ENCODE results near the gene MAST1.
A peak's percentile ranks its signal among the peaks of the same experiment; 100 is the strongest.
"Not testable (repeated sequence)": the region's sequence is repeated elsewhere in the genome, so short reads cannot be mapped to it uniquely, and the experiment has no call there.

The MAST1 gene

DNA sequence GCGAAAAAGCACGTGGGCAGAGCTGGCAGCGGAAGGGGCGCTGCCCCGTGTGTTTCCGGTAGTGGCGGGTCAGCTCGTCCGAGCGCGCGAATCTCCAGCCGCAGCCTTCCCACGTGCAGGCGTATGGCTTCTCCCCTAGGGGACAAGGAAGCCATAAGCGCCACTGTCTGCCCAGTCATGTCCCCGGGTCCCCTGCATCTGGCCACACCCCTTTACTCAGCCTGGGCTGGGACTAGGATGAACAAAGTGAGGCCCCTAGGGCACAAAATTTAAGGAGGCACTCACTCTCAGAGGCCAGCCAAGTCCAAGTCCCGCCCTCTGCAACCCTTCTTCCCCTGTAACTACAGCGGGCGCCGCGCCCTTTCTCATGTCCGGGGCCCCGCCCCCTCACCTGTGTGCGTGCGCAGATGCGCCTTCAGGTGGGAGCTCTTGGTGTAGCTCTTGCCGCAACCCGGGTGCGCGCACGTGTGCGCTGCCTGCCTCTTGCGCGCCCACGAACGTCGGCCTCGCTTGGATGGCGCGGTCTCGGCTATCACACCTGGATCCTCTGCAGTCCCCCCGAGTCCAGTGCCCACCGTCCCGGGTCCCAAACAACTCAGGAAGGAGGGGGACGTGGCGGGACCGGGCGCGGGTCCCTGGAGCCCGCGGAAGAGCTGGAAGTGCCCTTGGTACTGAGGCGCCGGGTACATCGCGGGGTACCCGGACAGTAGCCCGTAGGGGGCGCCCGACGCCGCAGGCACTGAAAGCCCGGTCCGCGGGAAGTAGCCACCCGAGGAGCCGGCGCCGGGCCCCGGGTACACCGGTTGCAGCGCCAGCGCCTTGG lies 46.8 kb downstream of the MAST1 start:
- H3K4me1 Mint-ChIP-seq: peaks cover 34% of the 10 kb centered on the region
- ATAC-seq (peak; percentile 73), DNase-seq (peak; percentile 91)
- H3K27me3 Mint-ChIP-seq: no peaks in the 10 kb centered on the region
- no peaks in the 10 kb centered on the region for H3K36me3 Mint-ChIP-seq (ENCODE audit: low read depth)
- H3K4me3 Mint-ChIP-seq: peak overlapping the region; percentile 82
- peak overlapping the region; percentile 82 for H3K27ac Mint-ChIP-seq
- H3K9me3 Mint-ChIP-seq: peaks cover 6% of the 10 kb centered on the region

DNA sequence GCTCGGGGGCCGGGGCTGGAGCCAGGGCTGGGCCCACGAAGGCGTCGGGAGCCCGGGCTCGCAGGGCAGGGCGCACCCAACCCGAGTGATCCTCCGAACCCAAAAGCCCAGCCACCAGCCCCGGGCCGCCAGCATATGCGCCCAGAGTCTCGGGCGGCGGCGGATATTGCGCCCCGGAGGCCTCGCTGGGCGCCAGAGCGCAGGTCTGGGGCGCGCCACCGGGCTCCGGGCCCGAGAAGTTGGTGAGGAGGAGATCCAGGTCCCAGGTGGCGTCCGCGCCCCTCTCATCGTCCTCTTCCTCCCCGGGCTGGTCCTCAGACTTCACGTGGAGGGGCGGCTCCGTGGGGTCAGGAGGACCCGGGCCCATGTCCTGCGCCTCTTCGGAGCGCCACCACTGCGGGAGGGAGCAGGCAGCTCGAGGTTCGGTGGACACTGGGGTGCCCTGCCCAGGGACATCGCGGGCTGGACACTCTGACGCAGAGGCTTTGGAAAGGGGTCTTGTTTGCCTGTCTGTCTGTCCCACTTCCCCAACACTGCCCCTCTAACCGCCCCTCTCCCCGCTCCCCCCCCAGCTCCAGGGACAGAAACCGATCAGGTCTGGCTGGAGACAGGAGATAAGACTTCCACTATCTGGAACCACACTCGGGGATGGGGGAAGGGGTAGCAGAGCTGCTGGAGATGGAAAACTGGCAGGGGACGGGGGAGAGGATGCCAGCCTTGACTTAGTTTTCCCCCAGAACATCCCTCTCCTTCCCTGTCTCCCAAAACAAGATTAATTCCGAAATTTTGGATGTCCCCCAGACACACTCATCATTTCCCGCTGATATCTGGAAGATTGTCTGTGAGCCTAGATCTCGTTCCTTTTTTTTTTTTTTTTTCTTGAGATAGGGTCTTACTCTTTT lies 47.7 kb downstream of the MAST1 start:
- DNase-seq (no peak), ATAC-seq (no peak)
- H3K4me3 Mint-ChIP-seq: peak overlapping the region; percentile 63
- peaks cover 35% of the 10 kb centered on the region for H3K4me1 Mint-ChIP-seq
- peaks cover under 1% of the 10 kb centered on the region for H3K36me3 Mint-ChIP-seq (ENCODE audit: low read depth)
- H3K9me3 Mint-ChIP-seq: peaks cover 6% of the 10 kb centered on the region
- peak overlapping the region; percentile 16 for H3K27ac Mint-ChIP-seq
- no peaks in the 10 kb centered on the region for H3K27me3 Mint-ChIP-seq

DNA sequence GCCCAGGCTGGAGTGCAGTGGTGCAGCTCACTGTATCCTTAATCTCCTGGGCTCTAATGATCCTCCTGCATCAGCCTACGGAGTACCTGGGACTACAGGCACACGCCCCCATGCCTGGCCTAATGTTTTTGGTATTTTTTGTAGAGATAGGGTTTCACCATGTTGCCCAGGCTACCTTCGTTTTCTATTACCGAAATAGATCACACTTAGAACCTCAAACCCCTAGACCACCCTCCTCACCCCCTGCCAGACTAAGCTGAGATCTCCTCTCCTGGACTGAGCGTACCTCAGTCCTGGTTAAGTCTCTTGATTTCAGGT lies 48.3 kb downstream of the MAST1 start:
- Mint-ChIP-seq H3K36me3 (ENCODE audit: low read depth) (peaks cover 3% of the 10 kb centered on the region), H3K9me3 (peaks cover 6% of the 10 kb centered on the region), H3K27me3 (no peaks in the 10 kb centered on the region), H3K27ac (peak overlapping the region; percentile 16), H3K4me3 (peak overlapping the region; percentile 63), H3K4me1 (peaks cover 37% of the 10 kb centered on the region)
- DNase-seq (no peak), ATAC-seq (no peak)

DNA sequence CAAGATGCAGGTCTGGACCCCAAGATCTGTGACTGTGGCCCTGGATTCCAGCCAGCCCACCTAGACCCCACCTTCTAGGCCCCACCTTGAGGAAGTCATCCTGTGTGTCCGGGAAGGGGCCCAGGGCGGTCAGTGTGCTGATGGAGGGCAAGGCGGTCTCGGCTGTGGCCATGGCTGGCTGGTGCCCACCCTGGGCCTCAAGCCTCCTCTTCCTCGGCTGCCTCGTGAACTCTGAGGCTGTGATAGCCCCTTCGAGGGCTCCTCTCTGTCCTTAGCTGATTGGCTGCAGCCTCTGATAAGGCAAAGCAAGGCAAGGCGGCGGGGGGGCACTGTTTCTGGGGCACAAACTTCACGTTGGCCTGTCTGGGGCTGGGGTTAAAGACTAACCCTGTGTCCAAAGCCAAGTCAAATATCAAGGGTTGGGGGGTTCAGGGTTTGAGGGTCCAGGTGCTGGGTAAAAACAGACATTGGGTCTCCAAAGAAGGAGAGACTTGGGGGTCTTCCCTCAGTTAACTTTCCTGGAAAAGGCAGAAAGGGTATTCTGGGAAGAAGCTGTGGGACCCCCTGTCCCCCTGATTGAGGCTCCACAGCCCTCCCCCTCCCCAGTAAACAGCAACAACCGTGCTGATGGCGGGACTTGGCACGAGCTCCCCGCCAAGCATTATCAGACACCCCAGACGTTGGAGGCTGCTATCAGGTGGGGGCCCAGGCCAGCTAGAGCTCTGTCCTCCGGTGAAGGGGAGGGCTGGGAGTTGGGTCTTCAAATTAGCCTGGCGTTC lies 48.8 kb downstream of the MAST1 start, which contains the start of gene KLF1:
Gene KLF1 (minus strand): TSS at position 233 of the 779 bp plus-strand sequence. CDS start 61 bp downstream, at position 172.
- H3K36me3 Mint-ChIP-seq (ENCODE audit: low read depth): peaks cover 3% of the 10 kb centered on the region
- H3K4me1 Mint-ChIP-seq: peaks cover 41% of the 10 kb centered on the region
- H3K9me3 Mint-ChIP-seq: peaks cover 6% of the 10 kb centered on the region
- no peak for ATAC-seq
- no peaks in the 10 kb centered on the region for H3K27me3 Mint-ChIP-seq
- H3K4me3 Mint-ChIP-seq: peak within 1 kb of the TSS; percentile 63
- peak within 1 kb of the TSS; percentile 16 for H3K27ac Mint-ChIP-seq
- no peak for DNase-seq

DNA sequence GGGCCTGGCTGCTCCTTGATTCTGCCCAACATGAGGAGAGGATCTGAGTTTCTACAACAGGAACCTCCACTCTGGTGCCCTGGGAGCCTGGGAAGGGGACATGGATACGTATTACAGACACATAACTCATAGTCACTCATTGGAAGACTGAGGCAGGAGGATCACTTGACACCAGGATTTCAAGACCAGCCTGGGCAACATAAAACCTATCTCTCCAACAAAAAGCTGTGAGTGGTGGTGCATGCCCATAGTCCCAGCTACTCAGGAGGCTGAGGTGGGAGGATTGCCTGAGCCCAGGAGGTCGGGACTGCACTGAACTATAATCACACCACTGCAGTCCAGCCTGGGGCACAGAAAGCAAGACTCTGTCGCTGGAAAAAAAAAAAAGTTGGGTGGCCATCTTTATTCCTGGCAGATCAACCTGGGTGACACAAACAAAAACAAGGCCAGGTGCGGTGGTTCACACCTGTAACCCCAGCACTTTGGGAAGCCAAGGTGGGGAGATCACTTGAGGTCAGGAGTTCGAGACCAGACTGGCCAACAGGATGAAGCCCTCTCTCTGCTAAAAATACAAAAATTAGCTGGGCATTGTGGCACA lies 49.8 kb downstream of the MAST1 start:
- peaks cover 3% of the 10 kb centered on the region for H3K36me3 Mint-ChIP-seq (ENCODE audit: low read depth)
- no peaks in the 10 kb centered on the region for H3K27me3 Mint-ChIP-seq
- H3K9me3 Mint-ChIP-seq: peaks cover 6% of the 10 kb centered on the region
- H3K4me3 Mint-ChIP-seq: no peak overlapping the region
- no peak overlapping the region for H3K27ac Mint-ChIP-seq
- DNase-seq (no peak), ATAC-seq (no peak)
- H3K4me1 Mint-ChIP-seq: peaks cover 39% of the 10 kb centered on the region

DNA sequence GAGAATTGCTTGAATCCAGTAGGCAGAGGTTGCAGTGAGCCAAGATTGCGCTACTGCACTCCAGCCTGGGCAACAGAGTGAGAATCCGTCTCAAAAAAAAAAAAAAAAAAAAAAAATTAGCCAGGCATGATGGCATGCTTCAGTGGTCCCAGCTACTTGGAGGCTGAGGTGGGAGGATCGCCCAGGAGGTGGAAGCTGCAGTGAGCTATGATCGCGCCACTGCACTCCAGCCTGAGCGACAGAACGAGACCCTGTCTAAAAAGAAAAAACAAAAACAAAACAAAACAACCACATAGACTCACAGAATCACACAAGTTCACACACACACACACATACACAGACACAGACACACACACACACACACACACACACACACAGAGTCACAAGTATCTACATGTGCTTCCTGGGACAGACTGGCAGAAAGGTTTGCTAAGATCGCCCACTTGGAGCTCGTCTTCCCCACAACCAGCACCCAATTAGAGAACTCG lies 52.0 kb downstream of the MAST1 start:
- Mint-ChIP-seq H3K27ac (peak overlapping the region; percentile 91), H3K4me3 (peak overlapping the region; percentile 99), H3K4me1 (peaks cover 27% of the 10 kb centered on the region)
- not testable (repeated sequence) for ATAC-seq; H3K9me3 Mint-ChIP-seq; DNase-seq; H3K36me3 Mint-ChIP-seq (ENCODE audit: low read depth); H3K27me3 Mint-ChIP-seq

DNA sequence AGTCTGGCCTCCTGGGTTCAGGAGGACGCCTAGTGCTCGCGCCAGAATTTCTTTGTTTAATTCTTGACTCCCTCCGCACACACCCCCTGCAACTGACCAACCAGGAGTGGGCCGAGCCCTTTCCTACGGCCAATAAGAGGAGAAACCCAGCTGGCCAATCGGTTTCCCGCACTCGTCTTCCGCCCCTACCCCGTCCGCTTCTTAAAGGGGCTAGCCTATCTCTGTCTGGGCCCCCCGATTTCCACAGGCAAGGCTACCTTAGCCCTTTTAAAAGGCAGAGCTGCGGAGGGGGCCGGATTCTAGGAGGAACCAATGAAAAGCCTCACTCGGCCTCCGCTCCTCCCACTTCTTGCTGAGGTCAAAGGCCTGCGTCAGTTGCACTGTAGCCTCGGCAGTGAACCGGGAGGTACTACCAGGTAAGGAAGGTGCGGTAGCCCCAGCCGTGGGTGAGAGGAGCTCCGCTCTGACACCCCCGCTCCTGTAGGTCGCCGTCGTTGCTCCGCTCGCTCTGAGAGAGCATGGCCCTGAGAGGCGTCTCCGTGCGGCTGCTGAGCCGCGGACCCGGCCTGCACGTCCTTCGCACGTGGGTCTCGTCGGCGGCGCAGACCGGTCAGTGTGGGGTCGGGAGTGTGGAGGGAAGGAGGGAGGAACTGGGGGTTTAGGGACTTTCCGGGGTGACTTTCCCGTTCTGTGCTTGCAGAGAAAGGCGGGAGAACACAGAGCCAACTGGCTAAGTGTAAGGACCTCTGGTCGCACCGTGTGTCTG lies 52.7 kb downstream of the MAST1 start, which contains the start of gene GCDH:
Gene GCDH (plus strand): TSS at position 374 of the 766 bp plus-strand sequence. CDS start 145 bp downstream, at position 519.
- Mint-ChIP-seq H3K27me3 (no peaks in the 10 kb centered on the region), H3K9me3 (no peaks in the 10 kb centered on the region), H3K4me3 (peak within 1 kb of the TSS; percentile 99), H3K36me3 (ENCODE audit: low read depth) (peaks cover 8% of the 10 kb centered on the region), H3K4me1 (peaks cover 27% of the 10 kb centered on the region), H3K27ac (peak within 1 kb of the TSS; percentile 91)
- ATAC-seq (peak; percentile 98), DNase-seq (peak; percentile 93)

DNA sequence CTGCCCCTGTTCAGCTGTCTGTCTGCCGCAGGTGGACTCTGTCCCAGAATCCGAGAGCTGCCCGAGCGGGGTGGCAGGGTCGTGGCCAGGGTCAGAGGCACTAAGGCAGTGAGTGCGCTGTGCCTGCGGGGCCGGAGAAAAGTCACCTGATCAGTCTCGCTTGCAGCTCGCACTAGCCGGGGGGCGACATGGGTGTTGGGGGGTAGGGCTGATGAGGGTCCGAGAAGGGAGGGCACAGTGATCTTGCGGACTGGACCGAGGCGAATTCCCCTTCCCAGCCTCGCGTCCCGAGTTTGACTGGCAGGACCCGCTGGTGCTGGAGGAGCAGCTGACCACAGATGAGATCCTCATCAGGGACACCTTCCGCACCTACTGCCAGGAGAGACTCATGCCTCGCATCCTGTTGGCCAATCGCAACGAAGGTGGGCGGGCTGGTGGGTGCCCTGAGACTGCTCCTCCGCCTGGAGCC lies 53.3 kb downstream of the MAST1 start:
- H3K4me3 Mint-ChIP-seq: peak overlapping the region; percentile 99
- H3K27me3 Mint-ChIP-seq: no peaks in the 10 kb centered on the region
- no peaks in the 10 kb centered on the region for H3K9me3 Mint-ChIP-seq
- H3K36me3 Mint-ChIP-seq (ENCODE audit: low read depth): peaks cover 8% of the 10 kb centered on the region
- ATAC-seq: no peak
- H3K4me1 Mint-ChIP-seq: peaks cover 23% of the 10 kb centered on the region
- H3K27ac Mint-ChIP-seq: peak overlapping the region; percentile 91
- no peak for DNase-seq

DNA sequence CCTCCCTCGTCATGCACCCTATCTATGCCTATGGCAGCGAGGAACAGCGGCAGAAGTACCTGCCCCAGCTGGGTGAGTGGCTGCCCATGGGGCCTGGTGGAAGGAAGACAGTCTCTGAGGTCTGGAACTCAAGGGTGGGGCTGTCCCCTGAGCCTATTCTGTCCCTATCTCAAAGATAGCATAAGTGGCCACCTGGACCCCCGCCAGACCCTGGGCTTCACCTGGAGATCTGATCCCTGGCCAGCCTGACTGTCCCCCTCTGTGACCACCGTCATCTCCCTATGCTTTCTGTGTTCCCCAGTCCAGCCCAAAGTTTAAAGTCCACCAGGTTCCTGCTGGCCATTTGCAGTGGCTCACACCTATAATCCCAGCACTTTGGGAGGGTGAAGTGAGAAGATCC lies 55.3 kb downstream of the MAST1 start:
- no peak overlapping the region for H3K27ac Mint-ChIP-seq
- H3K36me3 Mint-ChIP-seq (ENCODE audit: low read depth): peaks cover 8% of the 10 kb centered on the region
- H3K9me3 Mint-ChIP-seq: no peaks in the 10 kb centered on the region
- H3K27me3 Mint-ChIP-seq: no peaks in the 10 kb centered on the region
- H3K4me1 Mint-ChIP-seq: peaks cover 21% of the 10 kb centered on the region
- ATAC-seq (no peak), DNase-seq (no peak)
- no peak overlapping the region for H3K4me3 Mint-ChIP-seq

DNA sequence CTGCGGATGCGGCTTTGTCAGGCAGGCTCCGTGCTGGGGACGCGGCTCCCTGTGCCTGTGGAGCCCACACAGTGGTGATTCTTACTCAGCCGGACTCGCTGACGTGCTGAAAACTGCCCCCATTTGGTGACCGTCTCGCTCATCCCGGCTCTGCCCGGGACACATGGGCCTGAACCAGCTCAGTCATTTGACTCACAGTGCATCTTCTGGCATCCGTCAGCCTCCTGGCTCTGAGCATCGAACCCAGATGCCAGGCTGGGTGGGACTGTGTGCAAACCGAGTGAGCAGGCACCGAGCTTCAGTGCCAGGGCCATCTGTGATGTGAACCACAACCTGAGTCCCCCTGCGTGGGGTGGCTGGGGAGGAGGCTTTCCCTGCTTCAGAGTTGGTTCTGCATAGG lies 58.1 kb downstream of the MAST1 start:
- Mint-ChIP-seq H3K4me1 (peaks cover 23% of the 10 kb centered on the region), H3K9me3 (no peaks in the 10 kb centered on the region), H3K36me3 (ENCODE audit: low read depth) (peaks cover 12% of the 10 kb centered on the region), H3K27me3 (no peaks in the 10 kb centered on the region), H3K27ac (no peak overlapping the region), H3K4me3 (no peak overlapping the region)
- no peak for ATAC-seq
- DNase-seq: no peak

DNA sequence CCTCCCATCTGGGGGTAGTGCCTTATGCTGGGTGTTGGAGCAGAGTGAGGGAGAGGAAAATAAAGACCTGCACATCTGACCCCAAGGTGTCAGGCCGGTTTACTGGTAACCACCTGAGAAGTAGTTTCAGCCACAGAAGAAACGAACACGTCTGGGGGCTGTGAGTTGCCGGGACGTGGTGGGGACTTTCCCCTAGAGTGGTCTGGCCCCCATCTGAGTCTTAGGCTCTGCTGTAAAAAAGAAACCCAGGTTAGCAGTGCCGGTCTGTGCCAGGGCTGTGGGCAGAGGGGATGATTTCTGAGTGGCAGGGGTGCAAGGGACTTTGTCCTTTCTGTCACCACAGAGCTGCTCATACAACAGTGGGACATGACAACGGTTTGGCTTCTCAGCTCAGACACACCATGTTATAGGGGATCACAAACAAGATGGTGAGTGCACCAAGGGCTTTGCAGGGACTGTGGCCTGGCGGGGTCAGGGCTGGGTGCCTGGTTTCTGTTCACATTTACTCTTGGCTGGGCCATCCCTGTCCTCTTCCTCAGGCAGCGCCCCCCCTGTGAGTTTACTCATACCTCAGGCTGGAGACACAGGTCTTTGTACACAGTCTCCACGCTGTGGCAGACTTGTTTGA lies 61.7 kb downstream of the MAST1 start:
- Mint-ChIP-seq H3K27me3 (no peaks in the 10 kb centered on the region), H3K9me3 (no peaks in the 10 kb centered on the region), H3K4me1 (peaks cover 14% of the 10 kb centered on the region), H3K27ac (peak overlapping the region; percentile 77), H3K4me3 (no peak overlapping the region), H3K36me3 (ENCODE audit: low read depth) (peaks cover 6% of the 10 kb centered on the region)
- peak; percentile 92 for ATAC-seq
- peak; percentile 43 for DNase-seq

DNA sequence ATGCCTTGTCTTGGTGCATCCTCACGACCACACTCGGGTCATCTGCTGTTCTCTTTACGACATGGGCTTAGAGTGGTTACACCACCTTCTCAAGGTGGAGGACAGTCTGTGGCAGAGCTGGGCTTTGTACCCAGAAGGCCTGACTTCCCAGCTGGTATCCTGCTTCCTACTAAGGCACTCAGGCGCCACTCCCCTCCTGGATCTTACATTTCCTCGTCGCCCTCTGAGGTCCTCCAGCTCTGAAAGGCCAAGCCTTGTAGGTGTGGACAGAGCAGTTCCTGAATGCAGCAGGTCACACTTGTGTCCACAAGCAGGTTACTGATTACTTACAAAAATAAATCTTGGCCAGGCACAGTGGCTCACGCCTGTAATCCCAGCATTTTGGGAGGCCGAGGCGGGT lies 68.9 kb downstream of the MAST1 start:
- no peaks in the 10 kb centered on the region for H3K27me3 Mint-ChIP-seq
- no peaks in the 10 kb centered on the region for H3K36me3 Mint-ChIP-seq (ENCODE audit: low read depth)
- no peak overlapping the region for H3K4me3 Mint-ChIP-seq
- ATAC-seq (no peak), DNase-seq (no peak)
- H3K27ac Mint-ChIP-seq: no peak overlapping the region
- peaks cover under 1% of the 10 kb centered on the region for H3K4me1 Mint-ChIP-seq
- no peaks in the 10 kb centered on the region for H3K9me3 Mint-ChIP-seq

DNA sequence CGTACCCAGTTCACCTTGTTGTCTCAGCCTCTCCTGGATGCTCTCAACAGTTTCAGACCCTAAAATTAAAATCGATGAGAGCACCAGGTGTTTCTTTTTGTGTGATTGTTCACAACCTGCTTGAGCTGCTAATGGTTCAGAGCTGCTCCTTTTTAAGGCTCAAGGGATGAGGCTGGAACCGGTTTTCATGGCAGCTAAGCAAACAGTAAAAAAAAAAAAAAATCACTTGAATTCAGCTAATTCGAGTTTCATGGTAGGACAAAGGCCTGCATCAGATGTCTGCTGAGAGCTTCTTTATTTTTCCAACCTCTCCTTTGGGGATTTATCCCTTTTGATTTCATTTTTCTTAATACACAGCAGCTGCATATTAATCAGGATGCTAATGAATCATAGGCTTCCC lies 74.3 kb downstream of the MAST1 start:
- H3K36me3 Mint-ChIP-seq (ENCODE audit: low read depth): no peaks in the 10 kb centered on the region
- no peak for ATAC-seq
- peaks cover 21% of the 10 kb centered on the region for H3K4me1 Mint-ChIP-seq
- no peak overlapping the region for H3K27ac Mint-ChIP-seq
- no peaks in the 10 kb centered on the region for H3K27me3 Mint-ChIP-seq
- no peak for DNase-seq
- no peak overlapping the region for H3K4me3 Mint-ChIP-seq
- no peaks in the 10 kb centered on the region for H3K9me3 Mint-ChIP-seq
